Hepatocyte (in vitro differentiated cells): ENCODE results near the gene PEA15. TPM values are rescaled to one million over a fixed set of nuclear protein-coding genes. Genes with fewer than 3 reads are reported as not detected.

Experiments used
- DNase-seq: peaks from one replicate; pipeline ENCODE4 v3.0.0-alpha.2; 2016; ENCODE audit warnings: low spot score
- H2AFZ ChIP-seq: fragments of 200-600 bp; sonication (generic); 2 replicates; pipeline ENCODE4 v1.6.0; 2016; ENCODE audit warnings: antibody characterized with exemption, mild to moderate bottlenecking
- H3K27ac ChIP-seq: fragments of 200-600 bp; sonication (generic); 2 replicates; pipeline ENCODE4 v1.5.1; 2016; ENCODE audit warnings: mild to moderate bottlenecking
- H3K27me3 ChIP-seq: fragments of 200-600 bp; sonication (generic); 2 replicates; pipeline ENCODE4 v1.6.1; 2016
- H3K36me3 ChIP-seq: fragments of 200-600 bp; sonication (generic); replicated peaks from 2 replicates; pipeline ENCODE4 v1.5.1; 2016; ENCODE audit warnings: low read depth; ENCODE audit not compliant: insufficient read depth
- H3K4me1 ChIP-seq: fragments of 200-600 bp; sonication (generic); 2 replicates; pipeline ENCODE4 v1.5.1; 2016; ENCODE audit warnings: mild to moderate bottlenecking, moderate library complexity; ENCODE audit not compliant: insufficient read depth
- H3K4me2 ChIP-seq: fragments of 200-600 bp; sonication (generic); 2 replicates; pipeline ENCODE4 v1.6.0; 2016
- H3K4me3 ChIP-seq: fragments of 200-600 bp; sonication (generic); 2 replicates; pipeline ENCODE4 v1.5.1; 2016; ENCODE audit warnings: mild to moderate bottlenecking
- H3K79me2 ChIP-seq: fragments of 200-600 bp; sonication (generic); 2 replicates; pipeline ENCODE4 v1.6.0; 2017; ENCODE audit warnings: mild to moderate bottlenecking
- H3K9me2 ChIP-seq: fragments of 200-600 bp; sonication (generic); replicated peaks from 2 replicates; pipeline ENCODE4 v1.6.0; 2017; ENCODE audit warnings: mild to moderate bottlenecking; ENCODE audit not compliant: insufficient read depth
- H3K9me3 ChIP-seq: fragments of 200-600 bp; sonication (generic); 2 replicates; pipeline ENCODE4 v1.5.1; 2016; ENCODE audit warnings: low read depth, mild to moderate bottlenecking
- H4K20me1 ChIP-seq: fragments of 200-600 bp; sonication (generic); 2 replicates; pipeline ENCODE4 v1.6.0; 2016; ENCODE audit warnings: mild to moderate bottlenecking; ENCODE audit not compliant: insufficient read depth, poor library complexity, severe bottlenecking
- EZH2 ChIP-seq: fragments of 200-600 bp; sonication (generic); IDR thresholded peaks from 2 replicates; pipeline ENCODE4 v1.6.1; 2016; ENCODE audit warnings: antibody characterized with exemption, mild to moderate bottlenecking, borderline replicate concordance
- EZH2phosphoT487 ChIP-seq: fragments of 200-600 bp; sonication (generic); IDR thresholded peaks from one replicate; pipeline ENCODE4 v1.6.1; 2018; ENCODE audit warnings: antibody characterized with exemption, mild to moderate bottlenecking, low read depth, moderate library complexity; ENCODE audit not compliant: unreplicated experiment, severe bottlenecking
- WGBS: methylation state at CpG from one replicate; pipeline ENCODE4 v1.1.6; 2016; ENCODE audit warnings: low lambda C conversion rate; ENCODE audit errors: missing lambda C conversion rate; 5-methylcytosine and 5-hydroxymethylcytosine counted together
- polyA plus RNA-seq: library from polyadenylated mRNA; unstranded; fragments of >200 nt; fragmentation: Nextera tagmentation; extraction: Ambion mirVana; gene quantifications from 2 replicates; pipeline ENCODE4 v1.2.1, GENCODE V29; 2016
- total RNA-seq: library from RNA; depleted of rRNA; stranded (reverse); fragments of >200 nt; gene quantifications from 2 replicates; pipeline ENCODE4 v1.2.3, GENCODE V29; 2014
- TF ChIP-seq, protein P1 (sequence below): fragments of 200-600 bp; sonication (generic); IDR thresholded peaks from 2 replicates; pipeline ENCODE4 v1.5.1; 2016; ENCODE audit warnings: antibody characterized with exemption, mild to moderate bottlenecking; ENCODE audit not compliant: poor library complexity

Gene PEA15
- total and polyA plus RNA-seq, 2 experiments from 2014 or later, result 61.1 to 62.0 TPM

DNA sequence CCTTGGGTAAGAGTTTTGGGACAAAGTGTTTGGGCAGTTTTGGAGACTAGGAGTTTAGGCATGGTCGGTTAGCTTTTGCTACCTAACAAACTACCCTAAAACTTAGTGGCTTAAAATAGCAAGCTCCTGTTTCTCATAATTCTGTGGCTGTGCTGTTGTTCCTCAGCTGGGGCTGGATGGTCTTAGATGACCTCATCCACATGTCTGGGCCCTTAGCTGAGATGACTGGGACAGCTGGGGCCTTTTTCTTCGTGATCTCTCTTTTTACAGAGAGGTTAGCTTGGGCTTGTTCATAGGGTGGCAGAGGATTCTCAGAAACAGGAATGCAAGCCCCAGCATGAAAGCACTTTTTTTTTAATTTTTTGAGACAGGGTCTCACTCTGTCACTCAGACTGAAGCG, 47.2 kb upstream of the PEA15 start:
- H3K27me3 ChIP-seq, result no peaks in the 10 kb centered on the region
- no peaks in the 10 kb centered on the region for H3K9me2 ChIP-seq
- TF ChIP-seq, protein P1, sequence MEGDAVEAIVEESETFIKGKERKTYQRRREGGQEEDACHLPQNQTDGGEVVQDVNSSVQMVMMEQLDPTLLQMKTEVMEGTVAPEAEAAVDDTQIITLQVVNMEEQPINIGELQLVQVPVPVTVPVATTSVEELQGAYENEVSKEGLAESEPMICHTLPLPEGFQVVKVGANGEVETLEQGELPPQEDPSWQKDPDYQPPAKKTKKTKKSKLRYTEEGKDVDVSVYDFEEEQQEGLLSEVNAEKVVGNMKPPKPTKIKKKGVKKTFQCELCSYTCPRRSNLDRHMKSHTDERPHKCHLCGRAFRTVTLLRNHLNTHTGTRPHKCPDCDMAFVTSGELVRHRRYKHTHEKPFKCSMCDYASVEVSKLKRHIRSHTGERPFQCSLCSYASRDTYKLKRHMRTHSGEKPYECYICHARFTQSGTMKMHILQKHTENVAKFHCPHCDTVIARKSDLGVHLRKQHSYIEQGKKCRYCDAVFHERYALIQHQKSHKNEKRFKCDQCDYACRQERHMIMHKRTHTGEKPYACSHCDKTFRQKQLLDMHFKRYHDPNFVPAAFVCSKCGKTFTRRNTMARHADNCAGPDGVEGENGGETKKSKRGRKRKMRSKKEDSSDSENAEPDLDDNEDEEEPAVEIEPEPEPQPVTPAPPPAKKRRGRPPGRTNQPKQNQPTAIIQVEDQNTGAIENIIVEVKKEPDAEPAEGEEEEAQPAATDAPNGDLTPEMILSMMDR, result no peak
- TF ChIP-seq EZH2phosphoT487, result no peak
- TF ChIP-seq EZH2, result no peak
- no peaks in the 10 kb centered on the region for H3K9me3 ChIP-seq
- H2AFZ ChIP-seq, result no peak overlapping the region
- H3K4me3 ChIP-seq, result no peak overlapping the region
- no peak for DNase-seq
- no peak overlapping the region for H3K4me2 ChIP-seq
- WGBS, result 92% methylated on average over 3 of the region's 3 CpGs
- no peaks in the 10 kb centered on the region for H3K36me3 ChIP-seq
- no peak overlapping the region for H3K27ac ChIP-seq
- no peaks in the 10 kb centered on the region for H3K4me1 ChIP-seq
- H3K79me2 ChIP-seq, result no peaks in the 10 kb centered on the region
- no peaks in the 10 kb centered on the region for H4K20me1 ChIP-seq

DNA sequence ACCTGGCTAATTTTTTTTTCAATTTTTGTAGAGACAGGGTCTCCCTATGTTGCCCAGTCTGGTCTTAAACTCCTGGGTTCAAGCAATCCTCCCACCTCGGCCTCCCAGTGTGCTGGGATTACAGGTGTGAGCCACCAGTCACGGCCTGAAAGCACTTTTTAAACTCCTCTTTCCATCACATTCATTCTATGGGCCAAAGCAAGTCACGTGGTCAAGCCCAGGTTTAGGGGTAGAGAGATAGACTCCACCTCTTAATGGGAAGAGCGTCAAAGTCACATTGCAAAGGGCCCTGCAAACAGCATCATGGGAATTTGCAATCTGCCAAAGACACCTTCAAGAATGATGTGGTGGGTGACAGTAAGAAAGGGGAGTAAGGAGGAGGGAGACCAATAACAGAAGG, 46.6 kb upstream of the PEA15 start:
- 84% methylated on average over 4 of the region's 4 CpGs for WGBS
- H3K36me3 ChIP-seq, result no peaks in the 10 kb centered on the region
- no peaks in the 10 kb centered on the region for H3K79me2 ChIP-seq
- no peak overlapping the region for H3K27ac ChIP-seq
- no peak overlapping the region for H3K4me2 ChIP-seq
- H4K20me1 ChIP-seq, result no peaks in the 10 kb centered on the region
- H2AFZ ChIP-seq, result no peak overlapping the region
- no peaks in the 10 kb centered on the region for H3K9me3 ChIP-seq
- H3K4me1 ChIP-seq, result no peaks in the 10 kb centered on the region
- no peak for TF ChIP-seq EZH2phosphoT487
- TF ChIP-seq, protein P1, result no peak
- no peak for DNase-seq
- H3K9me2 ChIP-seq, result no peaks in the 10 kb centered on the region
- H3K4me3 ChIP-seq, result no peak overlapping the region
- no peaks in the 10 kb centered on the region for H3K27me3 ChIP-seq

DNA sequence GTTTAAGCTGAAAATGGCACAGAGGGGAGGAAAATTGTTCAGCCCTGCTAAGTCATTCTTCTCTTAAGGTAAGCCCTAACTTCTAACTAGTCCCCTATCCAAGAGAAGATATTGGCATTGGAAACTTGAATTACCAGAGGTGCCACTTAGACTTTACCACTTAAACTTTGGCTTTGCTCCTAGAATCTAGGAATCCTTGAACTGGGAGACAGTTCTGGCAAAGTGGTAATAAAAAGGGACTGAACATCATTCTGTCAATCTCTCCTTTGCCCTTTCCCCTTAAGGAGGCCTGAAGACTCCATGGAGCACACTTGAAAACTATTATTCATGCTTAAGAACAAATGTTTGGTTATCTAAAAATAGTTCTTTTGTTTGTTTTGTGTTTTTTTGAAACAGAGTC, 45.3 kb upstream of the PEA15 start:
- H3K9me2 ChIP-seq, result no peaks in the 10 kb centered on the region
- no peak overlapping the region for H3K4me3 ChIP-seq
- H2AFZ ChIP-seq, result no peak overlapping the region
- H3K79me2 ChIP-seq, result no peaks in the 10 kb centered on the region
- DNase-seq, result no peak
- no peaks in the 10 kb centered on the region for H3K36me3 ChIP-seq
- no peaks in the 10 kb centered on the region for H4K20me1 ChIP-seq
- peak overlapping the region; percentile 54 for H3K27ac ChIP-seq
- no peaks in the 10 kb centered on the region for H3K27me3 ChIP-seq
- H3K4me1 ChIP-seq, result no peaks in the 10 kb centered on the region
- no peak overlapping the region for H3K4me2 ChIP-seq
- TF ChIP-seq, protein P1, result no peak
- TF ChIP-seq EZH2phosphoT487 (no peak), EZH2 (no peak)
- no peaks in the 10 kb centered on the region for H3K9me3 ChIP-seq

DNA sequence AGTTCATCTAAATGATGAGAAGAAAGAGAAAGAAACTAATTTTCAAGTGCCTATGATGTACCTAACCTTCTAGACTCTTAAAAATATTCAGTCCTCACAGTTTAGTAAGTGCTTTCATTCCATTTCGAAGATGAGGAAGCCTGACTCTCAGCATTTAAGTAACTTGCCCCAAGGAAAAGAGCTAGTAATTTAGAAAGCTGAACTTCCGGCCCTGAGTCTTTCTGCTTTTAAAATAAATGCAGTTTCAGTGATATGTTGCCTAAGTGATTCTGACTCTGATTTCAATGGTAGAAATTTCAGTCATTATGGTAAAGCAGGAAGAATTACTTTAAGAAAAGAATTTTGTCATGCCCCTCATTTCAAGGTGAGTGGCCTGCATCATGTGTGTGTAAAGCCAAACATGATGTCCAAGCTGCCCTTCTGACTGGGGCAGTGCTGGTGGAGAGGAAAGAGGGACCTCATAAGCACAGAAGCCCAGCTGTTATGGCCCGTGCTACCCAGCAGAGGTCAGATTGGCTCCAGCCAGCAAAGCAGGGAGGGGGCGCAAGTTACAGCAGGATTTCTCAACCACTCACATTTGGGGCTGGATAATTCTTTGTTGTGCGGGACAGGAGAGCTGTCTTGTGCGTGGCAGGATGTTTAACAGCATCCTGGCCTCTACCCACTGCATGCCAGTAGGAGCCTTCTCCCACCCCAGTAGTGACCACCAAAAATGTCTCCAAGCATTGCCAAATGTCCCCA, 43.0 kb upstream of the PEA15 start:
- H3K4me3 ChIP-seq, result no peak overlapping the region
- H3K27me3 ChIP-seq, result no peaks in the 10 kb centered on the region
- H4K20me1 ChIP-seq, result no peaks in the 10 kb centered on the region
- no peaks in the 10 kb centered on the region for H3K9me3 ChIP-seq
- H3K9me2 ChIP-seq, result no peaks in the 10 kb centered on the region
- DNase-seq, result no peak
- no peaks in the 10 kb centered on the region for H3K36me3 ChIP-seq
- H3K4me1 ChIP-seq, result no peaks in the 10 kb centered on the region
- 44% methylated on average over 6 of the region's 6 CpGs for WGBS
- H3K79me2 ChIP-seq, result no peaks in the 10 kb centered on the region
- H2AFZ ChIP-seq, result no peak overlapping the region
- TF ChIP-seq, protein P1, result peak; percentile 34
- TF ChIP-seq EZH2, result no peak
- no peak overlapping the region for H3K27ac ChIP-seq
- H3K4me2 ChIP-seq, result no peak overlapping the region
